WTC11 (cell line): ENCODE measurements around the gene RFX4.

Experiments
- ATF3 ChIP-seq: sonication (generic); formaldehyde crosslinking; conservative IDR thresholded peaks from 2 replicates; pipeline ENCODE4 v1.8.1; 2022; ENCODE audit warnings: mild to moderate bottlenecking, missing genetic modification reagents
- CBFB ChIP-seq: sonication (generic); formaldehyde crosslinking; IDR thresholded peaks from 2 replicates; pipeline ENCODE4 v1.8.1; 2022; ENCODE audit warnings: mild to moderate bottlenecking, low read depth, missing genetic modification reagents
- CREM ChIP-seq: sonication (generic); formaldehyde crosslinking; IDR thresholded peaks from 2 replicates; pipeline ENCODE4 v1.8.1; 2022; ENCODE audit warnings: mild to moderate bottlenecking, missing genetic modification reagents, moderate library complexity
- CTCF ChIP-seq: fragments of 200-600 bp; IDR thresholded peaks from 2 replicates; pipeline ENCODE4 v1.8.0; 2022; ENCODE audit warnings: antibody characterized with exemption
- FOXP1 ChIP-seq: sonication (generic); formaldehyde crosslinking; IDR thresholded peaks from 2 replicates; pipeline ENCODE4 v1.8.0; 2022; ENCODE audit warnings: missing genetic modification reagents, mild to moderate bottlenecking, moderate library complexity, borderline replicate concordance
- HMGA2 ChIP-seq: fragments of 250-450 bp; sonication (Bioruptor Pico); IDR thresholded peaks from 2 replicates; pipeline ENCODE4 v1.4.0; 2021; ENCODE audit warnings: mild to moderate bottlenecking, moderate library complexity
- JUN ChIP-seq: sonication (generic); formaldehyde crosslinking; IDR thresholded peaks from 2 replicates; pipeline ENCODE4 v1.8.0; 2023; ENCODE audit warnings: mild to moderate bottlenecking, missing genetic modification reagents
- NFATC4 ChIP-seq: fragments of 250-450 bp; sonication (Bioruptor Pico); IDR thresholded peaks from 2 replicates; pipeline ENCODE4 v1.9.0; 2021; ENCODE audit warnings: mild to moderate bottlenecking
- NR3C1 ChIP-seq: sonication (generic); formaldehyde crosslinking; conservative IDR thresholded peaks from 2 replicates; pipeline ENCODE4 v1.8.1; 2023; ENCODE audit warnings: low read depth, mild to moderate bottlenecking, missing genetic modification reagents
- ZBTB43 ChIP-seq: sonication (generic); formaldehyde crosslinking; IDR thresholded peaks from 2 replicates; pipeline ENCODE4 v1.8.1; 2023; ENCODE audit warnings: mild to moderate bottlenecking, missing genetic modification reagents
- TF ChIP-seq, protein P1 (sequence below): sonication (generic); formaldehyde crosslinking; IDR thresholded peaks from 2 replicates; pipeline ENCODE4 v1.8.0; 2022; ENCODE audit warnings: mild to moderate bottlenecking, missing genetic modification reagents
- TF ChIP-seq, protein P2 (sequence below): fragments of 250-450 bp; sonication (Bioruptor Pico); IDR thresholded peaks from 2 replicates; pipeline ENCODE4 v1.9.0; 2021; ENCODE audit warnings: mild to moderate bottlenecking, borderline replicate concordance
- TF ChIP-seq, protein P3 (sequence below): sonication (generic); formaldehyde crosslinking; IDR thresholded peaks from 2 replicates; pipeline ENCODE4 v1.8.1; 2023; ENCODE audit warnings: mild to moderate bottlenecking, missing genetic modification reagents, moderate library complexity

GRCh38 chr12:106594447-106594846 is 11.6 kb downstream of the RFX4 start:
- TF ChIP-seq CTCF (no peak), ATF3 (CRISPR knock-in tag) (no peak), ZBTB43 (no peak), JUN (CRISPR knock-in tag) (no peak), CBFB (no peak), NFATC4 (CRISPR knock-in tag) (no peak), NR3C1 (CRISPR knock-in tag) (no peak), FOXP1 (no peak), CREM (CRISPR knock-in tag) (no peak), HMGA2 (CRISPR knock-in tag) (no peak)
- TF ChIP-seq, protein P1, sequence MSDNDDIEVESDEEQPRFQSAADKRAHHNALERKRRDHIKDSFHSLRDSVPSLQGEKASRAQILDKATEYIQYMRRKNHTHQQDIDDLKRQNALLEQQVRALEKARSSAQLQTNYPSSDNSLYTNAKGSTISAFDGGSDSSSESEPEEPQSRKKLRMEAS: no peak
- TF ChIP-seq, protein P2, sequence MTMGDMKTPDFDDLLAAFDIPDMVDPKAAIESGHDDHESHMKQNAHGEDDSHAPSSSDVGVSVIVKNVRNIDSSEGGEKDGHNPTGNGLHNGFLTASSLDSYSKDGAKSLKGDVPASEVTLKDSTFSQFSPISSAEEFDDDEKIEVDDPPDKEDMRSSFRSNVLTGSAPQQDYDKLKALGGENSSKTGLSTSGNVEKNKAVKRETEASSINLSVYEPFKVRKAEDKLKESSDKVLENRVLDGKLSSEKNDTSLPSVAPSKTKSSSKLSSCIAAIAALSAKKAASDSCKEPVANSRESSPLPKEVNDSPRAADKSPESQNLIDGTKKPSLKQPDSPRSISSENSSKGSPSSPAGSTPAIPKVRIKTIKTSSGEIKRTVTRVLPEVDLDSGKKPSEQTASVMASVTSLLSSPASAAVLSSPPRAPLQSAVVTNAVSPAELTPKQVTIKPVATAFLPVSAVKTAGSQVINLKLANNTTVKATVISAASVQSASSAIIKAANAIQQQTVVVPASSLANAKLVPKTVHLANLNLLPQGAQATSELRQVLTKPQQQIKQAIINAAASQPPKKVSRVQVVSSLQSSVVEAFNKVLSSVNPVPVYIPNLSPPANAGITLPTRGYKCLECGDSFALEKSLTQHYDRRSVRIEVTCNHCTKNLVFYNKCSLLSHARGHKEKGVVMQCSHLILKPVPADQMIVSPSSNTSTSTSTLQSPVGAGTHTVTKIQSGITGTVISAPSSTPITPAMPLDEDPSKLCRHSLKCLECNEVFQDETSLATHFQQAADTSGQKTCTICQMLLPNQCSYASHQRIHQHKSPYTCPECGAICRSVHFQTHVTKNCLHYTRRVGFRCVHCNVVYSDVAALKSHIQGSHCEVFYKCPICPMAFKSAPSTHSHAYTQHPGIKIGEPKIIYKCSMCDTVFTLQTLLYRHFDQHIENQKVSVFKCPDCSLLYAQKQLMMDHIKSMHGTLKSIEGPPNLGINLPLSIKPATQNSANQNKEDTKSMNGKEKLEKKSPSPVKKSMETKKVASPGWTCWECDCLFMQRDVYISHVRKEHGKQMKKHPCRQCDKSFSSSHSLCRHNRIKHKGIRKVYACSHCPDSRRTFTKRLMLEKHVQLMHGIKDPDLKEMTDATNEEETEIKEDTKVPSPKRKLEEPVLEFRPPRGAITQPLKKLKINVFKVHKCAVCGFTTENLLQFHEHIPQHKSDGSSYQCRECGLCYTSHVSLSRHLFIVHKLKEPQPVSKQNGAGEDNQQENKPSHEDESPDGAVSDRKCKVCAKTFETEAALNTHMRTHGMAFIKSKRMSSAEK: no peak
- TF ChIP-seq, protein P3, sequence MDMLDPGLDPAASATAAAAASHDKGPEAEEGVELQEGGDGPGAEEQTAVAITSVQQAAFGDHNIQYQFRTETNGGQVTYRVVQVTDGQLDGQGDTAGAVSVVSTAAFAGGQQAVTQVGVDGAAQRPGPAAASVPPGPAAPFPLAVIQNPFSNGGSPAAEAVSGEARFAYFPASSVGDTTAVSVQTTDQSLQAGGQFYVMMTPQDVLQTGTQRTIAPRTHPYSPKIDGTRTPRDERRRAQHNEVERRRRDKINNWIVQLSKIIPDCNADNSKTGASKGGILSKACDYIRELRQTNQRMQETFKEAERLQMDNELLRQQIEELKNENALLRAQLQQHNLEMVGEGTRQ (CRISPR knock-in tag): no peak
